Smooth muscle cell of the brain vasculature (primary cell): ENCODE data around the gene DHRS11.

Source experiments
- DNase-seq: peaks from one replicate; pipeline ENCODE4 v3.0.0-alpha.2; 2012; ENCODE audit warnings: low read depth, low spot score

The DHRS11 gene, protein sequence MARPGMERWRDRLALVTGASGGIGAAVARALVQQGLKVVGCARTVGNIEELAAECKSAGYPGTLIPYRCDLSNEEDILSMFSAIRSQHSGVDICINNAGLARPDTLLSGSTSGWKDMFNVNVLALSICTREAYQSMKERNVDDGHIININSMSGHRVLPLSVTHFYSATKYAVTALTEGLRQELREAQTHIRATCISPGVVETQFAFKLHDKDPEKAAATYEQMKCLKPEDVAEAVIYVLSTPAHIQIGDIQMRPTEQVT

DNA sequence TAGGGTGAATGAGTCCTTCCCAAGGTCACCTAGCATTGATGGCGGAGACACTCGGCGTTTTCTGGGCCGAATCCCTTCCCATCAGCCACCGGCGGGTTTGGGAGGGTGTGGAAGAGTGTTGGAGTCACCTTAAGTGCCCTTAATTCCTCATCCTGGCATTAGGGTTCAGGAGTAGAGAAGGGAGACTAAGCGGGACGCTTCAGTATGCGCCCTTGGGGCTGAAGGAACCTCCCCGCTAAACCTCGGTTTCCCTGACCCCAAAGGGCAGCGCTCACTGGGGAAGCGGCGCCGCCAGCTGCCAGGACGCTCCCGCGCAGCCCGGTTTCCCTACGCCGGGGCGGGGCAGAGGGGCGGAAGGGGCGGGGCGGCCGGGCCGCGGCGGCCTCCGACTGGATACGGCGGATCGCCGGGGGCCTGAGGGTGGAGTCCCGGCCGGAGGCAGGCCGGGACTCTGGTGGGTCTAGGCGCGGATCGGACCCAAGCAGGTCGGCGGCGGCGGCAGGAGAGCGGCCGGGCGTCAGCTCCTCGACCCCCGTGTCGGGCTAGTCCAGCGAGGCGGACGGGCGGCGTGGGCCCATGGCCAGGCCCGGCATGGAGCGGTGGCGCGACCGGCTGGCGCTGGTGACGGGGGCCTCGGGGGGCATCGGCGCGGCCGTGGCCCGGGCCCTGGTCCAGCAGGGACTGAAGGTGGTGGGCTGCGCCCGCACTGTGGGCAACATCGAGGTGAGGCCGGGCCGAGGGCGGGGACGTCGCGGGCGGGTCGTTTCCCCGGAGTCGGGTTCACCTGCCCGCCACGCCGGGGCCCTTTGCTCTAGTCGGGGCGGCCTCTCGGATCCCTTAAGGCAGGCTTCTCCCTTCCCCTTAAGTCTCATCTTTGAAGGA, at the start of gene DHRS11:
TSS of gene DHRS11 (plus strand) at position 446 of the 882 bp plus-strand sequence. CDS start at position 577, 131 bp downstream.
- DNase-seq = peak; percentile 43

DNA sequence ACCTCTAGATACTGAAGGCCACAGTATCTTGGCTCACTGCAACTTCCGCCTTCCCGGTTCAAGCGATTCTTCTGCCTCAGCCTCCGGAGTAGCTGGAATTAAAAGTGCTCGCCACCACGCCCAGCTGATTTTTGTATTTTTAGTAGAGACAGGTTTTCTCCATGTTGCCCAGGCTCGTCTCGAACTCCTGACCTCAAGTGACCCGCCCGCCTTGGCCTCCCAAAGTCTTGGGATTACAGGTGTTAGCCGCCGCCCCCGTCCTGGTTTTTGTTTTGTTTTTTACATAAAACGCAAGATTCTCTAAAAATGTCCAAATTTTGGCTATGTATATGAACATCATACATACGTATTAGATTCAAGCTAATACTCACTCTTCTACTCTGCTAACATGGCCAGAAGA, 48.9 kb upstream of the DHRS11 start:
- no peak for DNase-seq

DNA sequence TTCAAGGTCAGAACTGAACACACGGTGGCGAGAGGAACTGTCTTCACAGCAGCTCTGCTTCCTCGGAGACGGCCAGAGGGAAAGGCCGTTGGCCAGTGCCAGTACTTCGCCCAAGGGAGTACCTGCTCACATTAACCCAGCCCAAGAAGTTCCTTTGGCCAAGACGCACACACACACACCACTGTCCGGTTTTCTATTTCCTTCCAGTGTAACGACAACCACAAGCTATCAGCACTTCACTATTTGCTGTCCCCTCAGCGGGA, 47.7 kb upstream of the DHRS11 start:
- DNase-seq = no peak

DNA sequence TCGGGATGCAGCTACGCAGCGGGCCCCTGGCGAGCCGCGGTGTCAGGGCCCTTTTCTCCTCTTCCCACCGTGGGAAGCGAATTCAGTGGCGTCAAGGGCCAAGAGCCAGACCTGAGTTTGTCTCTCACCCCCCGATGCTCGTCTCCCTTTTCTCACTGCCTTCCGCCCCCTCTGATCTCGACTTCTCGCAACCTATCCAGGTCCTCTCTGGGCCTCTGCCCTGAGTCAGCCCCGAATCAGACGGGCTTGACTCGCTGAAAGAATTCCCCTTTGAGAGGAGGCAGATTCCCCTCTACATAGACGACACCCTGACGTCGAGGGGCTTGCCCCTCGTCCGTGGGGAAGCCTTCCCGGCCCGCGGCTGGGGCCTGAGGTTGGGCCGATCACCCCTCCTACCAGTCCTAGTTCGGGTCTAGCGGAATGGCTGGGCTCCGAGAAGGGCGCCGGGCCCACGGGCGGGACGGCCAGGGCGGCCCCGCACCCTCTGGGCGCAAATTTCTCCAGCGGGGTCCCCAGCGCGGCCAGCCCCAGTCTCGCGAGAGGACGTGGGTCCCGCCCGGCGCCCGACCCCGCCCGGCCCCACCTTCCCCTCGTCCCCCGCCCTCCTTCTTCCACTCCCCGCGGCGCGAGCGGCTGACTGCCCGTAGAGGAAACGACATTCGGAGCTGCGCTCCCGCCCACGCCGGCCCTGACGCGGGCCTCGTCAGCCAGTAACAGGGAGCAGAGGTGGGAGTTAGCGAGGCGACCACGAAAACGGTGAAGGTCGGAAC, 47.2 kb upstream of the DHRS11 start, which contains the start of gene GGNBP2:
TSS of gene GGNBP2 (plus strand) at position 613 of the 770 bp plus-strand sequence. CDS start 806 bp downstream, outside the sequence.
- peak; percentile 90 for DNase-seq

DNA sequence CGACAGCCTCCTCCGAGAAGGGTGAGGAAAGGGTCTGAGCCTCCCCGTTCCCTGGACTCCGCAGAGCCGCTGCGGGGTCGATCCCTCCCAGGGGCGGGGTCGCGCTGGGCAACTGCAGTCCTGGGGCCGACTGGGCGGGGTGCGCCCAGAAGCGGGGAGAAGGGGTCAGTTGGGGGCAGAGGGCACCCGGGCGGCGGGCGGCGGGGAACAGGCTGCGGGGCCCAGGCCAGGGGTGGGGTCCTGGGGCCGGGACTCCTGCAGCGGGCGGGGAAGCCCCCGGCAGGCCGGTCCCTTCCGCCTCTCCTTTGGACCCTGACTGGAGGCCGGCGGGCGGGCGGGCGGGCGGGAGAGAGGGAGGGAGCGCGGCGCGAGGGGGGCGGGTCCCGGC, 46.6 kb upstream of the DHRS11 start:
- DNase-seq = no peak

DNA sequence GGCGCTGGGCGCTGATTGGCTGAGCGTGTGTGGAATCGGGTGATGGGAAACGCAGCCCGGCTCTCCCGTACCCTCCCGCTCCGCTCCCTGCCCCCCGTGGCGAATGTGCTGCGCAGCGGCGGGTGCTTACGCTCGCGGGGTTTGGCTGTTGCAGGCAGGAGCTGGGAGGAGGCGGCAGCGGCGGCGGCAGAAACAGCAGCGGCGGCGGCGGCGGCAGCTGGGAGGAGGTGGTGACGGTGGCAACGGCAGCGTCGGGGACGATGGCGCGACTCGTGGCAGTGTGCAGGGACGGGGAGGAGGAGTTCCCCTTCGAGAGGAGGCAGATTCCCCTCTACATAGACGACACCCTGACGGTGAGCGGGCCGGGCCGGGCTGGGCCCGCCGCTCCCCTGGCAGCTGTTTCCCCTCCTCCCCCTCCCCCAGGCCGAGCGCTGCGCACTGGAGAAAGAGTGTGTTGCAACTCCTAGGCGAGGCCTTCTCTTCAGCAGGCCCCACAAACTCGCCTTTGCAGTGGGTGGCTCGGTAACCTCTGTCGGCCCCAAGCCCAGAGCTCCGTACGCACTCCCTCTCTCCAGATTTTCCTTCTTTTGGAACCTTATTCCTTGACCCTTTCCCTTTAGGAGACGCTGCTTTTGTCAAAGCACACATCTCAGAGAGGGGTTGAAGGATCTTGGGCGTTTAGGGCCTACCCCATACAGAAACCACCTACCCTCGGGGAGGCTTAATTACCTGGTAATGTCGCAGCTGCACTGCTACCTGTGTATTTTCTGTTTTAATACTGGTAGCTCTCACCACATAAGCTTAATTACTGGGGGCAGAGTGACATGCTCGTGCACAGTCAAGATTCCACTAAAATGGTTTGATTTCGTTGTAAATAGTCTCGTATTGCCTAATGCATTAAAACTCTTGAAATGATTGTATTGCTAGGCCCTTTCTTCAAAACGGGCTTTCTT, 45.9 kb upstream of the DHRS11 start:
- DNase-seq = peak; percentile 94

DNA sequence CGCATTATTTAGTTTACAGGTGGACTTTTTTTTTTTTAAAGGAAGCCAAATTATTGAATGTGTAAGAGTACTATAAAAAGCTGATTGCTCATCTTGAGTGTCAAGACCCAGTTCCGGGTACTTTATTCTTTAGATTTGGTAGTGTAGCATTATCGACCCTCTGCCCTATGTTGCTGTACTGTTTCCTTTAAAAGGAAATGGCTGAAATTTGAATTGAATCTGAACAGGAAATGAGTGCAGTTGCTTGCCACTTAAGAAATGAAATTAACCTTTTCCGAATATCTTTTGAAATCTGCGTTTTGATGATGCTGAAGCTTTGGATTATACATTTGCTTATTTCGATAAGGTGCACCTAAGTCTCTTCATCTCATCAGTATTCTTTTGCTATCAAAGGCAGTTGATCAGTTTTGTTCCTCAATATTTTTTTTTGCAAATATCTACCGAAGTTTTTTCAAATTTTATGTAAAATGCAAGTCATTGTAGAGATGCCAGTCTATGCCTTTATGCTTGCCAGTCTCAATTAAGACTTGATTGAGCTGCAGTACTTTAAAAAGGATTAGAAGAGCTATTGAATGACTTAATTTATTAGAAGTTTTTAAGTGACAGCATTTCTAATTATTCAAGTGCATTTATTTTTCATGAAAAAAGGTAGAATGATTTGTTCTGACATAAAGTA, 45.1 kb upstream of the DHRS11 start:
- no peak for DNase-seq

DNA sequence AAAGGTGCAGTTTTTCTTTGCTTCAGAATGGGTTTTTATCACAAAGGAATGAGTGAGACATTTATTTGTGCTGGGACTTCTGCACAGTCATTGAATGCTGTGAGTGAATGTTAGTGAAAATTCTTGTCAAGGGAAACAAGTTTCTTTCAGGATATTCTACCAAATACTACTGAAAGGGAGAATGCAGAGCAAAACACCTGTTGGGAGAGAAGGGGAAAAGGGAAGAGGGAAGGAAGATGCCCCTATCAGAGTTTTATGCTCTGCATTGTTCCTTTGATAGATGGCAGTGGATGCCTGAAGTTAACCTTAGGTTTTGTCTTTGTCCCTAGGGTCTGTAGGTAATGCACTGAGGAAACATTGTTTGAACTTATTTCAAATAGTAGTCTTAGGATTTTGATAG, 43.9 kb upstream of the DHRS11 start:
- DNase-seq = no peak

DNA sequence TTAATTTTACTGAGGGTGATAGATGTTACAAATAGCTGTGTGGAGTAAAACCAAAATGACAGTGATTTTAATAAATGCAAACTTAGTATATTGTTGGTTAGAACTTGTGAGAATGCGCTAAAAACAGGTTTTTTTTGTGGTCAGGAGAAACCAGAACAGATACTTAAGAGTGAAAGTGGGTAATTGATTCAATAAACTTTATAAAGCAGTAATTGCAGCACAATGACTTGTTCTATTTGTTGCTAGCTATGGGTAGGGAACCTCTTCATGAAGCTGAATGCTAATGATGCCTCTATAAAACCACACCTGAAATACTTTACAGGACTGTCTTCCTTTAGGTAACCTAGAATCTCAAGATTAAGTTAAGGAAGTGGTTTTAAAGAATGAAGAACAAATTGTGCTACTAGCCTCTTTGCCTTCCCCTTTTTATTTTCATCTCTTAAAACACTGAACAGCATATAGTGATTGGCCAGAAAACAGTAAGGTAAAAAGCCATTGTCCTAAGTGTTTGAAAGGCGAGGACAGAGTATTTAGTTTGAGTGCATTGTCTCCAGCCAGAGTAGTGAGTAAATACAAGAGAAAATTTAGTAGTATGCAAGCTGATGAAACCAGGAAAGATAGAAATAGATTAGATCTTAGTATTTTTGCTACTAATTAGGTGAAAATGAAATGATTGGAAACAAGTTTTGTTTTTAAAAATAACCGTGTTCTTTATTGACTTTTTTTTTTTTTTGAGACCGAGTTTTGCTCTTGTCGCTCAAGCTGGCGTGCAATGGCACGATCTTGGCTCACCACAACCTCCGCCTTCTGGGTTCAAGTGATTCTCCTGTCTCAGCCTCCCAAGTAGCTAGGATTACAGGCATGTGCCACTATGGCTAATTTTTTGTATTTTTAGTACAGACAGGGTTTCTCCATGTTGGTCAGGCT, 40.9 kb upstream of the DHRS11 start:
- DNase-seq = no peak

DNA sequence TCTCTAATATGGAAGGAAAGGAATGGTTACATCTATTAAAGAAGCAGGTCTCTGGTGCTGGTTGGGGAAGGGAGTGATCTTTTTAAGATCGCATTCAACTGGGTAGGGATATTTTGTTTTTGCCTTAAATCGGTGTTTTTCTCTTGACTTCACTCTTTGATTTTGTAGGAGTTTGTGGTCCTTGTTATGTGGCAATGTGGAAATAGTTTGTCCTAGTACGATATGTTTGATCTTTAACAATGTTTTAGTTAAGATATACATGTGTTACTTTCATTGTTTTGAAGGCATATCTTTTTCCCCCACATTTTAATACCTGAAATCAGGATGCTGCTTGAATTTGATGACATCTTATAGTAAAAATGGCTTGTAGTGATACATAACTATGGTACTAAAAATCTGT, 38.2 kb upstream of the DHRS11 start:
- DNase-seq = no peak

DNA sequence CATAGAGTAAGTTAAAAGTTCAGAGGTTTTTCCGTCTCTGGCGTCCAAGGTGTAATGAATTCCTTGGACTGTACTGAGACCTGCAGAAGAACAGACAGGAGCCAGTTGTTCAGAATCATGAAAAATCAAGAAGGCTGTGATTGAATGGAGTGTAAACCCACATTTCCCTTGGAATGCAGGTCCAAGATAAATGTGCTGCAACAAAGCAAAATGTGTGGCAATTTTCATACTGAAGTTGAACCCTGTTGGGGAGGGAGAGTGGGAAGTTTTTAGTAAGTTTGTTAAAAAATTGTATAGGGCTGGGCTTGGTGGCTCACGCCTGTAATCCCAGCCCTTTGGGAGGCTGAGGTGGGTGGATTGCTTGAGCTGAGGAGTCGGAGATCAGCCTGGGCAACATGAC, 25.6 kb upstream of the DHRS11 start:
- DNase-seq = no peak

DNA sequence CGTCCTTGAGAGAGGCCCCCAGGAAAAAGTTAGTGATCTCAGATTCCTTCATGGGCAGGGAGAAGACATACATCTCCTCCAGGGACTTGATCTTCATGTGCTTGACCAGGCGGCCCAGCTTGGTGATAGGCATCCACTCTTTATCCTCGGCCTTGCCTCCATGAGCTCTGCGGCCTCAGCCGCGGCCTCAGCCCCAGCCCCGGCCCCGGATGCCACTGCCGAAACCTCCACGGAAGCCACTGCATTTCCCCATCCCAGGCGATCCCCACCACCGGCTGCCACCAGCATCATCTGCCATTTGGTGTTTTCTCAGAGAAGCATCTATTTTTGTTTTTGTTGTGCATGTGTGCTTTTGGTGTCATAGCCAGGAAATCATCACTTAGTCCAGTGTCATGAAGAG, 16.7 kb upstream of the DHRS11 start:
- no peak for DNase-seq

DNA sequence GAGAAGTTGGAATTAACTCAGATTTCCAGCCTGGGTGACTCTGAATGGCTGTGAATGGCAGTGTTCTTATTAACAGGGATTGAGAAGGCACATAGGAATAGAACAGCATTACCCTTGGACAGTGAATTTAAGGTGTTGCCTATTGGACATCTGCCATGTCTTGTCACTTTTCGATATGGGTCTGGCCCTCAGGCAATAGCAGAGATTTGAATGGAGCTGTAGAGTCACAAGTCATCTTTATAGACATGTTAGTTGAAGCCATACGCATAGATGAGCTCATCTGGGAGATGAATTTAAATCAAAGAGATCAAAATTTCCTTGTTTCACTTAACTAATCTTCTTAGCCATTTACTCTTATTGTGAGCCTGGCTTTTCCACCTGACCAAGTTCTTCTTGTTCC, 14.9 kb upstream of the DHRS11 start:
- no peak for DNase-seq

DNA sequence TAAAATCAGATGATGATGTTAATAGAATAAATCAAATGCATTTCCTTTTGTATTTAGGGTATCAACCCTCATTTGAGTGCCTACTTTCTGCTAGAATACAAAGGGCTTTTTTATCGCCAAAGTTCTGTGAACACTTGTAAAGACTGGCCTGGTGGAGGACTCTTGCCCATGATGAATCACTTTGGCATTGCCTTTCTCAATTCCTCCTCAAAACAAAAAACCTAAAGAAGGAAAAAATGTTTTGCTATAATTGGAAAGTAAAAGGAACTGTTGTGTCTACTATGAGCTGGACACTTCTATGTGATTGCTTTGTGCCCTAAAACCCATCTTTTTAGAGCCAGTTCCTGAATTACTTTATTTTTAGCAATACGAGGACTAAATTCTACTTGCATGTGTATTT, 13.0 kb upstream of the DHRS11 start:
- DNase-seq = no peak

DNA sequence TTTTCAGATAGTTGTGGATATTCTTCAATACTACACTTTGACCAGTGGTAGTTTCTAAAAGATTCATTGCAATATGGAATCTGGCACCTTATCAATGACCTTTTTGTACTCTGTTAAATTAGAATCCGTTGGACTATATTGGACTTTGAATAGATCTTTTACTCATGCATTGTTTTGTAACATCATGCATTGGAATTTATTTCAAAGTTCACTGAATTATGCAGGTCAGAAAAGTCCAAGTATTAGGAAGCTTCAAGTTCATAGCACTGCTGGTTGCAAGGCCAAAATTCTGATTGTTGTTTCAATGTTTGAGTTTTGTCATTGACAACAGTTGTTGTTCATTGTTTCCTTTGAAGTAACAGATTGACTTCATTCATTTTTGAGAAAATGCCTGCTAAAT, 7.9 kb upstream of the DHRS11 start:
- DNase-seq = no peak

DNA sequence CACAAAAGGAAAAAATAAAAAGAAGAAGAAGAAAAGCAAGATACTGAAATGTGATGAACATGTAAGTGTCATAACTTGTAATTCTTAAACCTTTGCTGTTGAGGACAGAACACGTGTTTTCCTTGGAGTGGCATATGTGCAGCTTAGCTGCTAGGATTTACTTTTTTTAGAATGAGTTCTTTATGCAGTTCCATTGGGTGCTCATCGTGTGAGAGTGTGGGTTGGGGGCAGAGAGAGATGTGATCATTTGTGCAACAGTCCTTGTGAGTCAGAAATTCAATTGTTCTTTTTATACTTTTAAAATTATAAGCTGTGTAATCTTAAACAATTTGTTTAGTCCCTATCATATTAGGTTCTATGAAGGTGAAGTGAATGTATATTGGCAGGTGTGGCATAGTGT, 5.5 kb upstream of the DHRS11 start:
- no peak for DNase-seq

DNA sequence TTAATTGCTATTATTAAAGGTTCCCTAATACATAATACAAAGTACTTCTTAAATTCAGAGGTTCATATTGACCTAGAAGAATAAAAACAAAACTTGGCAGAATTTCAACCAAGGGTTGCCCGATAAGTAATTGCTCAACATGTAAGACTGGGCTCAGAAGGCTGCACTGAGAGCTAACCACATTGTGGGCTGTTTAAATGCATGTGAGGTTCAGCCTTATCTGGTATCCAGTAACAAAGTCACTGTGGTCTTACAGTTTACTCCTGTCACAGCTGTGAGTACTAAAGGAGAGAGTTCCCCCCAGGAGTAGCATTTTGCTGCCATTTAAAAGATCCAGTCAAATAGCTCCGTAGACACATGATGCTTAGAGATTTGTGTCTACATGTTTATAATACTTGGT, 1.6 kb upstream of the DHRS11 start:
- DNase-seq = no peak

DNA sequence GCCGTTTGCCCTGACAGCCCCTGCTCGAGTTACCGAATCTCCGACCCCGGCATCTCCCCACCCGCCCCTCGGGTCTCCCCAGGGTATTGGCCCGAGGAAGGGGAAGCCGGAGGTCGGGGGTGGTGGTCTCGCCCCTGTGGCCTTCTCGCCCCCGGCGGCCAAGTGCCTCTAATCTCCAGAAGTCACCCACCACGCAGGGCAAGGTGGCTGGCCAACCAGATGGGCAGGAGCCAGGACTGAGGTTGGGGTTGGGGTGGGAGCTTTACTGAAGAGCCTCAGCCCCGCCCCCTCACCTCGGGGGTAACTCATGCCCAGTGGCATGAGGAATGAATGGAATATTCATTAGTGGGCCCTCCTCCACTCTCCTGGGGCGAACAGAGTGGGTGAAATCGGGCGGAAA, 637 bp downstream of the DHRS11 start:
- no peak for DNase-seq

DNA sequence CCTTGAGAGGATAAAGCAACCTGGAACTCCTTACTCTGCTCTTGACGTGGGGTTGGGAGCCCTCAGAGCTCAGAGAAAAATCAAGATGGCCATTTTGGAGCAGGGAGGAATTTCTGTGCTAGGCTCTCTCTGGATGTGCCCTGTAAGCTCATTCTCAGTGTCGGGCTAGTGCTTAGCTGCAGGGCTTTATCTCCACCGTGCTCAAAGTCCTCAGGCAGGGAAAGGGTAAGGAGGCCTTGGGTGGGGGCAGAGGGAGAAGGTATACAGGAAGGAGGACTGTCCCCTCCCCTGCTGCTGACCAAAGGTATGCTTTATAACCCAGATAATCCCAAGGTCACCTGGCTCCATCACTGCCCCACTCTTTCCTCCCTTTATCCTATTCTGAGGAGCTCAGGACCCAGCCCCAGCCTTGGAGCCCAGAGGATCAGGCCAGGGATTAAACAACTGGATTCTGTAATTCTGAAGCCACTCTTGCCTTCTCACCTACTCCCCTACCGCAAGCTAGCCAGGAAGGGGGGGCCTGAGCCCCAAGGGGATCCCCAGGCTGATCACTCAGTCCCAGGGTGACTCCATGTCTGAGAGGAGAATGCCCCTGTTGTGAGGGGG, 1.1 kb downstream of the DHRS11 start:
- DNase-seq = no peak
